Progenitor cell of endocrine pancreas (in vitro differentiated cells): ENCODE measurements around the gene DGKG. TPM values are rescaled to one million over a fixed set of nuclear protein-coding genes. Genes with fewer than 3 reads are reported as not detected.

Experiments used
- DNase-seq: peaks from one replicate; pipeline ENCODE4 v3.0.0; 2021; ENCODE audit warnings: low spot score; ENCODE audit not compliant: unreplicated experiment
- H3K27ac Mint-ChIP-seq: 2 replicates; pipeline ENCODE4 v1.8.0; 2021; ENCODE audit warnings: mild to moderate bottlenecking, moderate library complexity, mixed read lengths
- H3K27me3 Mint-ChIP-seq: 2 replicates; pipeline ENCODE4 v1.8.0; 2021; ENCODE audit warnings: mixed read lengths
- H3K36me3 Mint-ChIP-seq: 2 replicates; pipeline ENCODE4 v1.8.0; 2022; ENCODE audit warnings: mixed read lengths; ENCODE audit not compliant: insufficient read depth
- H3K4me1 Mint-ChIP-seq: 2 replicates; pipeline ENCODE4 v1.8.0; 2021; ENCODE audit warnings: low read depth, mixed read lengths
- H3K4me3 Mint-ChIP-seq: 2 replicates; pipeline ENCODE4 v1.8.0; 2021; ENCODE audit warnings: low read depth, mild to moderate bottlenecking, moderate library complexity, mixed read lengths
- H3K9me3 Mint-ChIP-seq: 2 replicates; pipeline ENCODE4 v1.8.0; 2021; ENCODE audit warnings: low read depth, mixed read lengths
- CTCF ChIP-seq: fragments of 200-600 bp; sonication (generic); IDR thresholded peaks from one replicate; pipeline ENCODE4 v1.5.0; 2021; ENCODE audit warnings: antibody characterized with exemption, mild to moderate bottlenecking; ENCODE audit not compliant: unreplicated experiment
- total RNA-seq: library from RNA; stranded (reverse); gene quantifications from 2 replicates; pipeline ENCODE4 v1.2.1, GENCODE V29; 2021

The DGKG gene
- total RNA-seq, 1 donor from 2014 or later, result 0.17 TPM

- H3K27ac Mint-ChIP-seq, result no peak overlapping the region
- no peak for DNase-seq
- H3K9me3 Mint-ChIP-seq, result no peaks in the 10 kb centered on the region
- H3K36me3 Mint-ChIP-seq, result no peaks in the 10 kb centered on the region
- no peak for TF ChIP-seq CTCF
- H3K27me3 Mint-ChIP-seq, result peaks cover 6% of the 10 kb centered on the region
- no peak overlapping the region for H3K4me3 Mint-ChIP-seq
- H3K4me1 Mint-ChIP-seq, result no peaks in the 10 kb centered on the region
Observed at GRCh38 chr3:186144257-186144656, 217.8 kb downstream of the DGKG start.

GRCh38 chr3:186143250-186143649 lies 218.8 kb downstream of the DGKG start:
- no peak overlapping the region for H3K4me3 Mint-ChIP-seq
- no peaks in the 10 kb centered on the region for H3K36me3 Mint-ChIP-seq
- DNase-seq, result no peak
- no peak overlapping the region for H3K27ac Mint-ChIP-seq
- no peaks in the 10 kb centered on the region for H3K4me1 Mint-ChIP-seq
- no peaks in the 10 kb centered on the region for H3K9me3 Mint-ChIP-seq
- TF ChIP-seq CTCF, result no peak
- H3K27me3 Mint-ChIP-seq, result peaks cover 4% of the 10 kb centered on the region

- H3K4me1 Mint-ChIP-seq, result no peaks in the 10 kb centered on the region
- no peak overlapping the region for H3K4me3 Mint-ChIP-seq
- no peaks in the 10 kb centered on the region for H3K36me3 Mint-ChIP-seq
- no peak for TF ChIP-seq CTCF
- H3K9me3 Mint-ChIP-seq, result no peaks in the 10 kb centered on the region
- no peak for DNase-seq
- no peak overlapping the region for H3K27ac Mint-ChIP-seq
- peaks cover 4% of the 10 kb centered on the region for H3K27me3 Mint-ChIP-seq
Observed at GRCh38 chr3:186142393-186142932, 219.6 kb downstream of the DGKG start.

GRCh38 chr3:186141790-186142189 lies 220.2 kb downstream of the DGKG start:
- Mint-ChIP-seq H3K27me3 (peaks cover 4% of the 10 kb centered on the region), H3K4me3 (no peak overlapping the region), H3K9me3 (no peaks in the 10 kb centered on the region), H3K4me1 (no peaks in the 10 kb centered on the region), H3K36me3 (no peaks in the 10 kb centered on the region), H3K27ac (no peak overlapping the region)
- no peak for TF ChIP-seq CTCF
- no peak for DNase-seq

GRCh38 chr3:186138272-186138981 lies 223.6 kb downstream of the DGKG start:
- Mint-ChIP-seq H3K36me3 (no peaks in the 10 kb centered on the region), H3K27me3 (peaks cover 4% of the 10 kb centered on the region), H3K4me3 (no peak overlapping the region), H3K4me1 (no peaks in the 10 kb centered on the region), H3K9me3 (no peaks in the 10 kb centered on the region), H3K27ac (no peak overlapping the region)
- DNase-seq, result no peak
- no peak for TF ChIP-seq CTCF
